Ovary (tissue), 9 donors: ENCODE results near the gene SVIL. TPM values are rescaled to one million over a fixed set of nuclear protein-coding genes. Genes with fewer than 3 reads are reported as not detected.

Source experiments
- DNase-seq, 5 donors: peaks; one replicate each; pipeline ENCODE4 v3.0.0-alpha.2; 2019 to 2020
- H3K27ac ChIP-seq, 2 donors: fragments of 200-600 bp; one replicate each; pipeline versions ENCODE4 v1.5.1 to v1.8.0; 2019 to 2022
- H3K27me3 ChIP-seq: fragments of 200-600 bp; one replicate; pipeline ENCODE4 v1.8.0; 2022
- H3K36me3 ChIP-seq: fragments of 200-600 bp; sonication (generic); one replicate; pipeline ENCODE4 v1.5.1; 2019
- H3K4me1 ChIP-seq: one replicate; pipeline ENCODE4 v1.8.1; 2013; ENCODE audit warnings: mild to moderate bottlenecking, moderate library complexity; ENCODE audit not compliant: insufficient read depth
- H3K4me3 ChIP-seq: fragments of 200-600 bp; sonication (generic); one replicate; pipeline ENCODE4 v1.5.1; 2017
- H3K9me3 ChIP-seq, 2 donors: fragments of 200-600 bp in 1 of 2; sonication (generic) in 1 of 2; one replicate each; pipeline versions ENCODE4 v1.5.1 to v1.8.1; 2013 to 2019; ENCODE audit warnings: mild to moderate bottlenecking in 1 of 2, moderate library complexity in 1 of 2
- CTCF ChIP-seq, 3 donors: fragments of 450-650 bp in 2 of 3; fragments of 200-600 bp in 1 of 3; IDR thresholded peaks; one replicate each; pipeline versions ENCODE4 v1.5.1 to v1.8.0; 2016 to 2022; ENCODE audit warnings: antibody characterized with exemption in 3 of 3, mild to moderate bottlenecking in 1 of 3
- EP300 ChIP-seq: sonication (generic); formaldehyde crosslinking; IDR thresholded peaks from one replicate; pipeline ENCODE4 v1.6.1; 2017; ENCODE audit warnings: antibody characterized with exemption
- POLR2A ChIP-seq: fragments of 450-650 bp; IDR thresholded peaks from one replicate; pipeline ENCODE4 v1.6.1; 2017; ENCODE audit warnings: antibody characterized with exemption, mild to moderate bottlenecking, moderate library complexity
- WGBS, 3 donors: extraction: QIAGEN DNeasy Blood & Tissue Kit in 1 of 3; methylation state at CpG; one replicate each; pipeline versions ENCODE4 v1.1.5 to v1.1.7; 2013 to 2017; 5-methylcytosine and 5-hydroxymethylcytosine counted together
- intact Hi-C, 4 donors: fragments of 100-400 bp; cut with DNase I; formaldehyde crosslinking; loops; one replicate each; pipeline versions ENCODE4 v1.11.0 to v1.15.1; 2022 to 2023
- polyA plus RNA-seq, 2 donors: library from polyadenylated mRNA; stranded (reverse); fragments of 200-250 nt in 1 of 2; fragments of 350-450 nt in 1 of 2; fragmentation: Illumina TruSeq in 1 of 2; extraction: RNeasy Lipid Tissue Mini Kit (QIAGEN cat#74804) in 1 of 2; gene quantifications; one replicate each; pipeline ENCODE4 v1.2.3, GENCODE V29; 2013 to 2014
- total RNA-seq, 7 donors: library from RNA; depleted of rRNA in 2 of 7; stranded (reverse); fragments of >200 nt in 2 of 7; fragmentation: NEBNext Ultra II Directional in 3 of 7; extraction: Animal tissue kit (Norgen Biotek cat#: 25700) in 3 of 7; gene quantifications; one replicate each; pipeline versions ENCODE4 v1.1.0 to v1.2.4, GENCODE V29; 2016 to 2023
- donor health status: DM: no; HTN: no; CAD: no; lungs with moderate emphysema.
- donor health status: DM: no; HTN: no; CAD: no.
- donor health status: Bipolar disorder and iron deficiency.
- donor health status: DM: yes; HTN: yes; CAD: no.
- donor health status: DM: no; HTN: no; CAD: no.
- donor health status: DM: yes; HTN: yes; CAD: no.

Gene SVIL
- total and polyA plus RNA-seq, 9 donors: 49.9 to 225 (median 139) TPM

DNA sequence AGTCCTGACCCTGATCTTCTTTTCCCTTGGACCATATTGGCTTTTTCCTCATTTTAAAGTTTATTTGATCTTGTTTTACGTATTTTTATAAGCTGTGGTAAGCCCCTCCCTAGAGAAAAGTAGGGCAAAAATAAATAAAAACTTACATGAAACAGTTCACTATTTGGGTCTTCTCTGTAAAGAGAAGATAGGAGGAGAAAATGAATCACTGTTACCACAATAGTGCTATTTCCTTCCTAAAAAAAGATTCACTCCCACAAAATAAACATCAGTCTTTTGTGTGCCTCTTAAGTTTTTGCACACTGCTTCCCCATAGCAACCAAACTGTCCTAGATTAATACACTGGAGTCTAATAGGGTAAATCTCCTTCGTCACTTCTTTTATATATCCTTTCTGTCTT lies 1.4 kb upstream of the SVIL start:
- peaks cover 18% of the 10 kb centered on the region for H3K4me1 ChIP-seq
- H3K9me3 ChIP-seq: no peaks in the 10 kb centered on the region
- no peak overlapping the region for H3K4me3 ChIP-seq
- intact Hi-C loops: no loop called here
- TF ChIP-seq EP300: no peak
- no peak for TF ChIP-seq CTCF (IDR thresholded peaks at IDR 0.05)
- no peak for TF ChIP-seq POLR2A
- no peak for DNase-seq
- WGBS, 3 donors: 15 to 24% (median 20%) methylated on average over 2 of the region's 2 CpGs
- H3K27ac ChIP-seq: peak overlapping the region in 1 of 2 donors; percentile 79
- H3K36me3 ChIP-seq: no peaks in the 10 kb centered on the region
- no peaks in the 10 kb centered on the region for H3K27me3 ChIP-seq

DNA sequence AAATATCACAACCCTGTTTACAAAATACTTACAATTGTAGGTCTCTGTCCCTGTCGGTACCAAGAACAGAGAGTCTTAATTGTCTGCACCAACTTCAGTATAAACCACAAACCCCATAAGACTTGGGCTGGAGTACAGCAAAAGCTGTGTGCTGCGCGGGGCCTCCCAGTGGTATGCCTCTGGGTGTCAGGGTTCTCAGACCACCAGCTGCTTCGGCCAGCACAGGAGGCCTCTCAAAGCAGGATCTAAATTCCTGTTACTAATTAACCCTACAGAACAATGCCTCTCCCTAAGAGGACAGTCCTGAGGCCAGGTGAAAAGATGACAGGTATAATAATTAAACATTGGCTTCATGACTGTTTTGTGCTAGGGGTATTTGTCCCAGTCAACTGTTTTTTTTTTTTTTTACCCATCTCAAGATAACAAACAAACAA lies 957 bp upstream of the SVIL start:
- 12 to 21% (median 19%) methylated on average over 4 of the region's 4 CpGs for WGBS, 3 donors
- Histone ChIP-seq H3K27me3 (no peaks in the 10 kb centered on the region), H3K36me3 (no peaks in the 10 kb centered on the region), H3K9me3 (no peaks in the 10 kb centered on the region), H3K27ac (peak overlapping the region; percentile 65 to 79), H3K4me1 (peaks cover 21% of the 10 kb centered on the region), H3K4me3 (no peak overlapping the region)
- intact Hi-C loops: no loop called here
- no peak for TF ChIP-seq EP300
- TF ChIP-seq POLR2A: no peak
- TF ChIP-seq CTCF (IDR thresholded peaks at IDR 0.05): no peak
- DNase-seq: peak in 1 of 5 donors; percentile 18

- H3K4me1 ChIP-seq: peaks cover 26% of the 10 kb centered on the region
- intact Hi-C loops: no loop called here
- peak overlapping the region; percentile 39 for H3K4me3 ChIP-seq
- TF ChIP-seq EP300: no peak
- TF ChIP-seq POLR2A: no peak
- no peak for TF ChIP-seq CTCF (IDR thresholded peaks at IDR 0.05)
- no peaks in the 10 kb centered on the region for H3K27me3 ChIP-seq
- 27 to 29% (median 27%) methylated on average over 2 of the region's 2 CpGs for WGBS, 3 donors
- peak overlapping the region in 1 of 2 donors; percentile 79 for H3K27ac ChIP-seq
- H3K36me3 ChIP-seq: no peaks in the 10 kb centered on the region
- H3K9me3 ChIP-seq: no peaks in the 10 kb centered on the region
- DNase-seq: no peak
These were observed 666 bp downstream of the SVIL start for GRCh38 chr10:29634105-29634504.

DNA sequence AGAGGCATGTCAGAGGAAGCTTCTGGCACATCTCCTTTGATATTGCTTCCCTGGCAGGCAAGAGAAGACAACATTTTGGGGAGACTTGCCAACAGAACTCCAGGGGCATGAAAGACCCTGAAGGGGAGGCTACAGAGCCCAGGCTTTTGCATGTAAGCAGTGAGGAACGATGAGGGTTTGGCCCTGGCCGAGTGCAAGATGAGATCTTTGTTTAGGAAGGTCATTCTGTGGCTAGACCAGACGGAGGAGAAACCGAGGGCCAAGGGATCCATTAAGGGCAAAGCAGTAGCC lies 3.8 kb downstream of the SVIL start:
- Histone ChIP-seq H3K9me3 (no peaks in the 10 kb centered on the region), H3K4me1 (peaks cover 30% of the 10 kb centered on the region), H3K27me3 (no peaks in the 10 kb centered on the region), H3K36me3 (no peaks in the 10 kb centered on the region), H3K4me3 (peak overlapping the region; percentile 23), H3K27ac (peak overlapping the region in 1 of 2 donors; percentile 21)
- TF ChIP-seq POLR2A (no peak), CTCF (IDR thresholded peaks at IDR 0.05) (no peak), EP300 (no peak)
- intact Hi-C loops: no loop called here
- 82 to 93% (median 84%) methylated on average over 4 of the region's 4 CpGs for WGBS, 3 donors
- peak in 1 of 5 donors; percentile 7 for DNase-seq
